Psoas muscle (tissue), 8 donors: ENCODE measurements around the gene SLC39A12. TPM values are rescaled to one million over a fixed set of nuclear protein-coding genes. Genes with fewer than 3 reads are reported as not detected.

Source experiments
- ATAC-seq, 4 donors: fragments of 200-7000 bp; cut with Tn5 transposase; one replicate each; pipeline ENCODE4 v1.9.1; 2020; ENCODE audit warnings: moderate library complexity in 3 of 4, mild to moderate bottlenecking in 2 of 4
- DNase-seq, 2 donors: peaks; one replicate each; pipeline ENCODE4 v3.0.0-alpha.2; 2020
- H3K27ac ChIP-seq: fragments of 200-600 bp; one replicate; pipeline ENCODE4 v1.8.0; 2022
- H3K27me3 ChIP-seq, 3 donors: fragments of 200-600 bp in 1 of 3; one replicate each; pipeline versions ENCODE4 v1.6.1 to v1.8.0; 2013 to 2022; ENCODE audit warnings: low read length in 2 of 3, mild to moderate bottlenecking in 2 of 3, moderate library complexity in 1 of 3; ENCODE audit not compliant: insufficient read depth in 3 of 3
- H3K36me3 ChIP-seq, 2 donors: fragments of 200-600 bp in 1 of 2; one replicate each; pipeline versions ENCODE4 v1.6.1 to v1.8.0; 2013 to 2022; ENCODE audit warnings: low read depth in 1 of 2, mild to moderate bottlenecking in 1 of 2, moderate library complexity in 1 of 2; ENCODE audit not compliant: insufficient read depth in 1 of 2
- H3K4me1 ChIP-seq: fragments of 200-600 bp; one replicate; pipeline ENCODE4 v1.8.0; 2022
- H3K4me3 ChIP-seq: fragments of 200-600 bp; one replicate; pipeline ENCODE4 v1.8.0; 2022; ENCODE audit warnings: mild to moderate bottlenecking
- H3K9me3 ChIP-seq: fragments of 200-600 bp; one replicate; pipeline ENCODE4 v1.8.0; 2022
- WGBS, 3 donors: extraction: QIAGEN DNeasy Blood & Tissue Kit; methylation state at CpG; one replicate each; pipeline versions ENCODE4 v1.1.6 to v1.1.7; 2013; 5-methylcytosine and 5-hydroxymethylcytosine counted together
- intact Hi-C, 2 donors: fragments of 100-400 bp; cut with DNase I; formaldehyde crosslinking; loops; one replicate each; pipeline versions ENCODE4 v1.11.0 to v1.14.2; 2022
- polyA plus RNA-seq, 3 donors: library from polyadenylated mRNA; stranded (reverse); fragments of 200-250 nt; gene quantifications; one replicate each; pipeline ENCODE4 v1.2.3, GENCODE V29; 2013
- total RNA-seq, 4 donors: library from RNA; stranded (reverse); fragmentation: NEBNext Ultra II Directional in 2 of 4; extraction: Animal tissue kit (Norgen Biotek cat#: 25700) in 2 of 4; gene quantifications; one replicate each; pipeline versions ENCODE4 v1.2.1 to v1.2.4, GENCODE V29; 2021 to 2023
- TF ChIP-seq, protein P1 (sequence below): fragments of 200-600 bp; IDR thresholded peaks from one replicate; pipeline ENCODE4 v1.8.0; 2022; ENCODE audit warnings: antibody characterized with exemption
- donor health status: healthy with polysubstance abuse.
- donor health status: DM: no; HTN: no; CAD: no; lungs with moderate emphysema.
- donor health status: Bipolar disorder and iron deficiency.
- donor health status: healthy.
- donor health status: DM: yes; HTN: yes; CAD: no.
- donor health status: DM: no; HTN: no; CAD: no.
- donor health status: DM: no; HTN: no; CAD: no.
- donor health status: DM: yes; HTN: yes; CAD: no.

The SLC39A12 gene
- total and polyA plus RNA-seq, 7 donors, result 0.01 TPM; not detected in 6

DNA sequence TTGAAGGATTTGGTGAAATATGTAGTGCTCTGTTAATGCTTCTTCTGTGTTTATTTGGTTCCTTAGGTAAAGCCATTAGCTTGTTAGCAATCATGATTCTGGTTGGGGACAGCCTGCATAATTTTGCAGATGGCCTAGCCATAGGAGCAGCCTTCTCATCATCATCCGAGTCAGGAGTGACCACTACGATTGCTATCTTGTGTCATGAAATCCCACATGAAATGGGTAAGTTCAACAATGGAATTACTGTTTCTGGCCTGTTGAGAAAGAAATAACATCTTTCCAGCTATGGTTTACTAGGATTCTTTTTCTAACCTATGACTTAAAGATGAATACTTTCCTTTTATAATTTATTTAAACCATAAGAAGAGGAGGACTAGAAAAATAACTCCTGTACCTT lies 48.9 kb downstream of the SLC39A12 start:
- WGBS, 3 donors, result 87 to 92% (median 90%) methylated on average over 2 of the region's 2 CpGs
- Histone ChIP-seq H3K4me1 (no peaks in the 10 kb centered on the region), H3K36me3 (no peaks in the 10 kb centered on the region), H3K27me3 (no peaks in the 10 kb centered on the region), H3K9me3 (no peaks in the 10 kb centered on the region), H3K4me3 (no peak overlapping the region), H3K27ac (no peak overlapping the region)
- intact Hi-C loops, result no loop called here
- TF ChIP-seq, protein P1, sequence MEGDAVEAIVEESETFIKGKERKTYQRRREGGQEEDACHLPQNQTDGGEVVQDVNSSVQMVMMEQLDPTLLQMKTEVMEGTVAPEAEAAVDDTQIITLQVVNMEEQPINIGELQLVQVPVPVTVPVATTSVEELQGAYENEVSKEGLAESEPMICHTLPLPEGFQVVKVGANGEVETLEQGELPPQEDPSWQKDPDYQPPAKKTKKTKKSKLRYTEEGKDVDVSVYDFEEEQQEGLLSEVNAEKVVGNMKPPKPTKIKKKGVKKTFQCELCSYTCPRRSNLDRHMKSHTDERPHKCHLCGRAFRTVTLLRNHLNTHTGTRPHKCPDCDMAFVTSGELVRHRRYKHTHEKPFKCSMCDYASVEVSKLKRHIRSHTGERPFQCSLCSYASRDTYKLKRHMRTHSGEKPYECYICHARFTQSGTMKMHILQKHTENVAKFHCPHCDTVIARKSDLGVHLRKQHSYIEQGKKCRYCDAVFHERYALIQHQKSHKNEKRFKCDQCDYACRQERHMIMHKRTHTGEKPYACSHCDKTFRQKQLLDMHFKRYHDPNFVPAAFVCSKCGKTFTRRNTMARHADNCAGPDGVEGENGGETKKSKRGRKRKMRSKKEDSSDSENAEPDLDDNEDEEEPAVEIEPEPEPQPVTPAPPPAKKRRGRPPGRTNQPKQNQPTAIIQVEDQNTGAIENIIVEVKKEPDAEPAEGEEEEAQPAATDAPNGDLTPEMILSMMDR, result no peak
- ATAC-seq (no peak), DNase-seq (no peak)

DNA sequence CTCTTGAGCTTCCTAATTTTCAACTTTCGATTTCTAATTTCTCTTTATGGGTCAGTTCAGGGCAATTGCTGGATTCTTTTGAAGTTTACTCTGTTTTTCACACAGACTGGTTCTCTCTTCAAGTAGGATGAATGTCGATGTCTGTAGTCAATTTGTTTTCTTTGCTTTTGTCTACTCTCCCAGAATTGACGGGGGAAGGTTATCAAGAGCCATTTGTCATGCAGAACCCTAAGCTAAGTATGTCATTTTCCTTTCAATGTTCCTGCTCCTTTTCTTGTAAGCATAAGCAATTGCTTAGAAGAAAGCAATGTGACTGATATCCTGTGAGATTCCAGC lies 53.7 kb downstream of the SLC39A12 start:
- no peaks in the 10 kb centered on the region for H3K36me3 ChIP-seq
- TF ChIP-seq, protein P1, result no peak
- ATAC-seq (no peak), DNase-seq (no peak)
- H3K9me3 ChIP-seq, result no peaks in the 10 kb centered on the region
- 25 to 30% (median 26%) methylated on average over 3 of the region's 3 CpGs for WGBS, 3 donors
- intact Hi-C loops, result no loop called here
- no peaks in the 10 kb centered on the region for H3K4me1 ChIP-seq
- H3K27ac ChIP-seq, result no peak overlapping the region
- no peaks in the 10 kb centered on the region for H3K27me3 ChIP-seq
- no peak overlapping the region for H3K4me3 ChIP-seq

DNA sequence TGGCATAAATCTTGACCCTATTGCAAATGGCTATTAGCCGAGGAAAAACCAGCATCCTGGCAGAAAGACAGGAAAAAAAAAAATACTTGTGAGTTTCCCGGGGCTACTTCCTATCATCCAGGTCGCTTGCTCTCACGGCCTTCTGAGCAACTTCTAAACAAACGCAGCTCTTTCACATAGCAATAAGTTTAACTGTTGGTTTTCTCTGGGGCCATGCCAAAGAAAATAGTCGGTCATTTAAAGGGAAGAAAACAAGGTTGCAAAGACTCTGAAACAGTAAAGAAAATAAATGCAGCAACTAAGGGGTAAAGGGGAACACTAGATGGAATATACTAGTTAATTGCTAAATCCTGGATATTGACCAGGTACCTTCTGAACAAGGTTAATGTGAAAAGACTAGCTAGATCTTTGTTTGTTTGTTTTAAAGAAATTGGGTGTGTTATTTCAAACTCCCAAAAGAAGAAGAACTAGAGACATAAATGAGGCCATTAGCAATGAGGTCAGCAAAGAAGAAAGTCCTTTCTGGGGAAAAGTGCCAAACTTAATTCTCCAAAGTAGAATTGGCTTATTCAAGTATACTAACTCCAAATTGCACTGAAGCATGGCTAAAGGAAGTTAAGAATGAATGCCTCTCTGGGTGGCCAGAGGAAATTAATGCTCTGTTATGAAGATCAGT lies 54.2 kb downstream of the SLC39A12 start:
- intact Hi-C loops, result no loop called here
- Histone ChIP-seq H3K4me3 (no peak overlapping the region), H3K27me3 (no peaks in the 10 kb centered on the region), H3K4me1 (no peaks in the 10 kb centered on the region), H3K9me3 (no peaks in the 10 kb centered on the region), H3K36me3 (no peaks in the 10 kb centered on the region), H3K27ac (no peak overlapping the region)
- WGBS, 3 donors, result 7 to 8% (median 7%) methylated on average over 6 of the region's 6 CpGs
- DNase-seq (no peak), ATAC-seq (no peak)
- TF ChIP-seq, protein P1, result no peak

DNA sequence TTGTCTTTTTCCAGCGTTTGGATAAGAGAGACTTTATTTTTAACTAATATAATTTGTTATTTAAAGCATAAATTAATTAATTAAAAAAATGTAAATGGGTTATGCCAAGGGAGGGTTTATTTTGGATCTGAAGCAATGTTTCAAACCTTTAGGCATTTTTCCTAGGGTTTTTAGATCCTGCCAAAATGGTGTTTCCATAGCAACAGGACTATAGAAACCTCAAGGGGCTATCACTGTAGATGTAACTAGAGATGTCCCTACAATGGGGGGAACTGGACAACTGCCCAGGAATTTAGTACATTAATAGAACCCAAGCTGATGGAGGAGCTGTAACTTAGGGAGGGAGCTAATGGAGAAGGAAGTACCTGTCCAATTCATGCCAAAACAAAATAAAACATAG lies 57.3 kb downstream of the SLC39A12 start:
- WGBS, 3 donors, result 47 to 52% (median 52%) methylated on average over 1 of the region's 1 CpG
- no peak for DNase-seq

More for the DNA sequence above, 57.3 kb downstream of the SLC39A12 start:
- intact Hi-C loops, result no loop called here
- TF ChIP-seq, protein P1, result no peak
- no peaks in the 10 kb centered on the region for H3K9me3 ChIP-seq
- H3K36me3 ChIP-seq, result no peaks in the 10 kb centered on the region
- no peak overlapping the region for H3K4me3 ChIP-seq
- no peak overlapping the region for H3K27ac ChIP-seq
- no peaks in the 10 kb centered on the region for H3K4me1 ChIP-seq
- ATAC-seq, result no peak
- no peaks in the 10 kb centered on the region for H3K27me3 ChIP-seq
